SK-N-SH treated with all-trans-retinoic acid at 6 μM for 48 hours (cell line): ENCODE measurements around the gene ZNF385B.

ENCODE experiments used
- ARNTL ChIP-seq: fragments of 450-650 bp; formaldehyde crosslinking; IDR thresholded peaks from 2 replicates; pipeline ENCODE4 v1.5.0; 2020; ENCODE audit warnings: low read depth, mild to moderate bottlenecking, moderate library complexity, borderline replicate concordance
- BACH2 ChIP-seq: fragments of 250-450 bp; sonication (Bioruptor Pico); IDR thresholded peaks from 2 replicates; pipeline ENCODE4 v1.9.0; 2021; ENCODE audit warnings: mild to moderate bottlenecking, borderline replicate concordance
- ISL1 ChIP-seq: fragments of 250-450 bp; sonication (Bioruptor Pico); IDR thresholded peaks from 2 replicates; pipeline ENCODE4 v2.1.2; 2022; ENCODE audit warnings: mild to moderate bottlenecking, moderate library complexity
- RARB ChIP-seq: fragments of 250-450 bp; sonication (Bioruptor Pico); IDR thresholded peaks from 2 replicates; pipeline ENCODE4 v1.8.0; 2021; ENCODE audit warnings: mild to moderate bottlenecking, moderate library complexity
- SNAI2 ChIP-seq: fragments of 250-450 bp; sonication (Bioruptor Pico); IDR thresholded peaks from 2 replicates; pipeline ENCODE4 v1.5.0; 2020; ENCODE audit warnings: mild to moderate bottlenecking, moderate library complexity
- TCF4 ChIP-seq: fragments of 250-450 bp; sonication (Bioruptor Pico); IDR thresholded peaks from 2 replicates; pipeline ENCODE4 v1.8.0; 2021; ENCODE audit warnings: mild to moderate bottlenecking, moderate library complexity, borderline replicate concordance
- ZFP3 ChIP-seq: fragments of 250-450 bp; sonication (Bioruptor Pico); IDR thresholded peaks from 2 replicates; pipeline ENCODE4 v1.5.0; 2020; ENCODE audit warnings: mild to moderate bottlenecking, moderate library complexity
- ZFP30 ChIP-seq: fragments of 450-650 bp; formaldehyde crosslinking; IDR thresholded peaks from 2 replicates; pipeline ENCODE4 v1.5.0; 2022; ENCODE audit warnings: mild to moderate bottlenecking, moderate library complexity
- ZNF70 ChIP-seq: fragments of 450-650 bp; formaldehyde crosslinking; IDR thresholded peaks from 2 replicates; pipeline ENCODE4 v1.5.0; 2020; ENCODE audit warnings: mild to moderate bottlenecking, moderate library complexity
- TF ChIP-seq, protein P1 (sequence below): fragments of 250-450 bp; sonication (Bioruptor Pico); IDR thresholded peaks from 2 replicates; pipeline ENCODE4 v1.8.0; 2020; ENCODE audit warnings: mild to moderate bottlenecking, moderate library complexity, borderline replicate concordance
- TF ChIP-seq, protein P2 (sequence below): fragments of 250-450 bp; sonication (Bioruptor Pico); IDR thresholded peaks from 2 replicates; pipeline ENCODE4 v1.5.1; 2021; ENCODE audit warnings: mild to moderate bottlenecking, moderate library complexity
- TF ChIP-seq, protein P3 (sequence below): fragments of 250-450 bp; sonication (Bioruptor Pico); IDR thresholded peaks from 2 replicates; pipeline ENCODE4 v1.5.1; 2020; ENCODE audit warnings: low read depth, mild to moderate bottlenecking, moderate library complexity

DNA sequence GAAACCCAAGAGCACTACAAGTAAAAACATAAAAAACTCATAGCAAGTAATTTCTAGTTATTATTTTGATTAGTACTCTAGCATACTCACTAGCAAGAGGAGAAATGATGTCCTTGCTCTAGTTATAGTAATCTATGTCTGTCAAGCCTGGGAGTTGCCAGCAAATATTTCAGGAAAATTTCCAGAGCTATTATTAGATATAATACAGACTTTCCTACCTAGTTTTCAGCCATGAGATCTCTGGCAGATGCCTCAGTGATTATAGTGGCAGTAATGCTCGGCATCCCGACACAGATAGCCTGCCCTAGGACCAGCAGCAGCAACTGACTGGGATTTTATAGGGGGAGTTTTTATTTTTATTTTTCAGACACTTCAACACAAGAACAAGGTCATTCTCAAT lies 224.4 kb downstream of the ZNF385B start:
- TF ChIP-seq, protein P1, sequence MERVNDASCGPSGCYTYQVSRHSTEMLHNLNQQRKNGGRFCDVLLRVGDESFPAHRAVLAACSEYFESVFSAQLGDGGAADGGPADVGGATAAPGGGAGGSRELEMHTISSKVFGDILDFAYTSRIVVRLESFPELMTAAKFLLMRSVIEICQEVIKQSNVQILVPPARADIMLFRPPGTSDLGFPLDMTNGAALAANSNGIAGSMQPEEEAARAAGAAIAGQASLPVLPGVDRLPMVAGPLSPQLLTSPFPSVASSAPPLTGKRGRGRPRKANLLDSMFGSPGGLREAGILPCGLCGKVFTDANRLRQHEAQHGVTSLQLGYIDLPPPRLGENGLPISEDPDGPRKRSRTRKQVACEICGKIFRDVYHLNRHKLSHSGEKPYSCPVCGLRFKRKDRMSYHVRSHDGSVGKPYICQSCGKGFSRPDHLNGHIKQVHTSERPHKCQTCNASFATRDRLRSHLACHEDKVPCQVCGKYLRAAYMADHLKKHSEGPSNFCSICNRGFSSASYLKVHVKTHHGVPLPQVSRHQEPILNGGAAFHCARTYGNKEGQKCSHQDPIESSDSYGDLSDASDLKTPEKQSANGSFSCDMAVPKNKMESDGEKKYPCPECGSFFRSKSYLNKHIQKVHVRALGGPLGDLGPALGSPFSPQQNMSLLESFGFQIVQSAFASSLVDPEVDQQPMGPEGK (CRISPR knock-in tag) = no peak
- TF ChIP-seq ZFP3 (CRISPR knock-in tag) (no peak), BACH2 (no peak), ZNF70 (CRISPR knock-in tag) (no peak), TCF4 (CRISPR knock-in tag) (no peak), SNAI2 (CRISPR knock-in tag) (no peak), ZFP30 (CRISPR knock-in tag) (no peak), ARNTL (CRISPR knock-in tag) (no peak), ISL1 (CRISPR knock-in tag) (peak; percentile 14; the same call in 1 of the 2 replicates), RARB (CRISPR knock-in tag) (no peak)
- TF ChIP-seq, protein P2, sequence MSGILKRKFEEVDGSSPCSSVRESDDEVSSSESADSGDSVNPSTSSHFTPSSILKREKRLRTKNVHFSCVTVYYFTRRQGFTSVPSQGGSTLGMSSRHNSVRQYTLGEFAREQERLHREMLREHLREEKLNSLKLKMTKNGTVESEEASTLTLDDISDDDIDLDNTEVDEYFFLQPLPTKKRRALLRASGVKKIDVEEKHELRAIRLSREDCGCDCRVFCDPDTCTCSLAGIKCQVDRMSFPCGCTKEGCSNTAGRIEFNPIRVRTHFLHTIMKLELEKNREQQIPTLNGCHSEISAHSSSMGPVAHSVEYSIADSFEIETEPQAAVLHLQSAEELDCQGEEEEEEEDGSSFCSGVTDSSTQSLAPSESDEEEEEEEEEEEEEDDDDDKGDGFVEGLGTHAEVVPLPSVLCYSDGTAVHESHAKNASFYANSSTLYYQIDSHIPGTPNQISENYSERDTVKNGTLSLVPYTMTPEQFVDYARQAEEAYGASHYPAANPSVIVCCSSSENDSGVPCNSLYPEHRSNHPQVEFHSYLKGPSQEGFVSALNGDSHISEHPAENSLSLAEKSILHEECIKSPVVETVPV (CRISPR knock-in tag) = no peak
- TF ChIP-seq, protein P3, sequence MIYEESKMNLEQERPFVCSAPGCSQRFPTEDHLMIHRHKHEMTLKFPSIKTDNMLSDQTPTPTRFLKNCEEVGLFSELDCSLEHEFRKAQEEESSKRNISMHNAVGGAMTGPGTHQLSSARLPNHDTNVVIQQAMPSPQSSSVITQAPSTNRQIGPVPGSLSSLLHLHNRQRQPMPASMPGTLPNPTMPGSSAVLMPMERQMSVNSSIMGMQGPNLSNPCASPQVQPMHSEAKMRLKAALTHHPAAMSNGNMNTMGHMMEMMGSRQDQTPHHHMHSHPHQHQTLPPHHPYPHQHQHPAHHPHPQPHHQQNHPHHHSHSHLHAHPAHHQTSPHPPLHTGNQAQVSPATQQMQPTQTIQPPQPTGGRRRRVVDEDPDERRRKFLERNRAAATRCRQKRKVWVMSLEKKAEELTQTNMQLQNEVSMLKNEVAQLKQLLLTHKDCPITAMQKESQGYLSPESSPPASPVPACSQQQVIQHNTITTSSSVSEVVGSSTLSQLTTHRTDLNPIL (CRISPR knock-in tag) = no peak
